Measurements from ENCODE around the gene F8.
"Not testable (repeated sequence)": the region's sequence is repeated elsewhere in the genome, so short reads cannot be mapped to it uniquely, and the experiment has no call there.

GRCh38 chrX:154939265-154939664 lies 83.3 kb downstream of the F8 start:
- not testable (repeated sequence) for TF ChIP-seq POLR2AphosphoS5, CTCF, EP300 (IDR thresholded peaks at IDR 0.05)
